Endothelial cell of coronary artery (primary cell): Measurements from ENCODE around the gene SYTL1. TPM values are rescaled to one million over a fixed set of nuclear protein-coding genes. Genes with fewer than 3 reads are reported as not detected.

Source experiments
- total RNA-seq: library from RNA; depleted of rRNA; stranded (reverse); fragments of >200 nt; gene quantifications from 2 replicates; pipeline ENCODE4 v1.2.3, GENCODE V29; 2014

Gene SYTL1
- total RNA-seq = under 0.01 and 0.09 TPM in 2 replicates

GRCh38 chr1:27341525-27342252 is at the start of gene SYTL1:
Gene SYTL1 (plus strand): TSS chr1:27342022. CDS start chr1:27345335, 3,313 bp downstream.

GRCh38 chr1:27321813-27322568 is 19.8 kb upstream of the SYTL1 start, which contains the start of gene TMEM222:
Gene TMEM222 (plus strand): TSS chr1:27322163. CDS start chr1:27322198, 35 bp downstream.

GRCh38 chr1:27366411-27367159 is 24.8 kb downstream of the SYTL1 start, which contains the start of gene MAP3K6:
Gene MAP3K6 (minus strand): TSS chr1:27366961. CDS start chr1:27366597, 364 bp downstream.

GRCh38 chr1:27374362-27375086 is 32.7 kb downstream of the SYTL1 start, which contains the start of gene FCN3:
Gene FCN3 (minus strand): TSS chr1:27374824. CDS start chr1:27374818, 6 bp downstream.

GRCh38 chr1:27383039-27383605 is 41.3 kb downstream of the SYTL1 start, which contains the start of gene CD164L2:
Gene CD164L2 (minus strand): TSS chr1:27383333. CDS start chr1:27383239, 94 bp downstream.

GRCh38 chr1:27392096-27392777 is 50.4 kb downstream of the SYTL1 start, which contains the start of gene GPR3:
Gene GPR3 (plus strand): TSS chr1:27392622. CDS start chr1:27393799, 1,177 bp downstream.

Other genes with a start within 250 kb of the SYTL1 start
- 10.5 and 20.2 TPM in 2 replicates for gene SLC9A1, start 186.9 kb upstream of the SYTL1 start, total RNA-seq
- 15.8 and 21.2 TPM in 2 replicates for gene WDTC1, start 107.4 kb upstream of the SYTL1 start, total RNA-seq
- 22.1 and 27.0 TPM in 2 replicates for gene TMEM222, start 19.9 kb upstream of the SYTL1 start, total RNA-seq
- gene MAP3K6, start 24.9 kb downstream of the SYTL1 start, total RNA-seq = 7.8 and 11.2 TPM in 2 replicates
- 0.72 TPM in 1 of 2 replicates, not detected in the other for gene FCN3, start 32.8 kb downstream of the SYTL1 start, total RNA-seq
- not detected in 2 replicates for gene CD164L2, start 41.3 kb downstream of the SYTL1 start, total RNA-seq
- gene GPR3, start 50.6 kb downstream of the SYTL1 start, total RNA-seq = 0.09 and 0.36 TPM in 2 replicates
- gene WASF2, start 148.1 kb downstream of the SYTL1 start, total RNA-seq = 24.7 and 36.5 TPM in 2 replicates